Calu3 (cell line): Measurements from ENCODE around the gene RIMKLA. TPM values are rescaled to one million over a fixed set of nuclear protein-coding genes. Genes with fewer than 3 reads are reported as not detected.

Source experiments
- BruUV-seq: library from RNA; stranded (reverse); fragments of 400-500 nt; replicated peaks from 2 replicates; lab custom pipeline; 2021; lab: Mats Ljungman, UMichigan
- CTCF ChIA-PET: fragments of 300-600 bp; sonication (Branson Sonifier 250); formaldehyde crosslinking; loops from one replicate; lab custom pipeline; 2022; ENCODE audit warnings: antibody characterized with exemption; lab: Charles Lee
- DNase-seq: peaks from one replicate; pipeline ENCODE4 v3.0.0; 2022
- H3K27ac Mint-ChIP-seq: one replicate; pipeline ENCODE4 v1.8.0; 2022; ENCODE audit warnings: mixed read lengths; ENCODE audit not compliant: unreplicated experiment
- H3K27me3 Mint-ChIP-seq: one replicate; pipeline ENCODE4 v1.8.0; 2022; ENCODE audit warnings: mixed read lengths; ENCODE audit not compliant: unreplicated experiment
- H3K36me3 Mint-ChIP-seq: one replicate; pipeline ENCODE4 v1.8.0; 2022; ENCODE audit warnings: mild to moderate bottlenecking, moderate library complexity, mixed read lengths; ENCODE audit not compliant: insufficient read depth, unreplicated experiment
- H3K4me1 Mint-ChIP-seq: one replicate; pipeline ENCODE4 v1.8.0; 2022; ENCODE audit warnings: mild to moderate bottlenecking, low read depth, mixed read lengths; ENCODE audit not compliant: unreplicated experiment
- H3K4me3 Mint-ChIP-seq: one replicate; pipeline ENCODE4 v1.8.0; 2022; ENCODE audit warnings: mild to moderate bottlenecking, low read depth, moderate library complexity, mixed read lengths; ENCODE audit not compliant: unreplicated experiment
- H3K9me3 Mint-ChIP-seq: one replicate; pipeline ENCODE4 v1.8.0; 2022; ENCODE audit warnings: low read depth, mixed read lengths; ENCODE audit not compliant: unreplicated experiment
- CTCF ChIP-seq: fragments of 200-600 bp; IDR thresholded peaks from one replicate; pipeline ENCODE4 v1.8.0; 2022; ENCODE audit warnings: antibody characterized with exemption; ENCODE audit not compliant: unreplicated experiment
- intact Hi-C: fragments of 100-400 bp; cut with micrococcal nuclease; formaldehyde crosslinking; loops from one replicate; pipeline ENCODE4 v1.10.0; 2022; ENCODE audit not compliant: unreplicated experiment
- total RNA-seq: library from RNA; stranded (reverse); gene quantifications from 2 replicates; pipeline ENCODE4 v1.2.3, GENCODE V29; 2022

RIMKLA gene
- total RNA-seq, 1 experiment from 2014 or later: 1.3 TPM

GRCh38 chr1:42456754-42457089 is 76.1 kb downstream of the RIMKLA start:
- H3K27me3 Mint-ChIP-seq: no peaks in the 10 kb centered on the region
- H3K36me3 Mint-ChIP-seq: peaks cover 54% of the 10 kb centered on the region
- DNase-seq: peak; percentile 48
- no peaks in the 10 kb centered on the region for H3K9me3 Mint-ChIP-seq
- intact Hi-C loops: loop anchor here (5.0 kb wide), 1 partner anchor 279 kb away; no protein-coding TSS in a partner anchor
- H3K27ac Mint-ChIP-seq: peak overlapping the region; percentile 75
- peaks cover 23% of the 10 kb centered on the region for H3K4me1 Mint-ChIP-seq
- BruUV-seq: no TSS peak
- H3K4me3 Mint-ChIP-seq: peak overlapping the region; percentile 77
- no peak for TF ChIP-seq CTCF
- CTCF ChIA-PET: no interaction called here

DNA sequence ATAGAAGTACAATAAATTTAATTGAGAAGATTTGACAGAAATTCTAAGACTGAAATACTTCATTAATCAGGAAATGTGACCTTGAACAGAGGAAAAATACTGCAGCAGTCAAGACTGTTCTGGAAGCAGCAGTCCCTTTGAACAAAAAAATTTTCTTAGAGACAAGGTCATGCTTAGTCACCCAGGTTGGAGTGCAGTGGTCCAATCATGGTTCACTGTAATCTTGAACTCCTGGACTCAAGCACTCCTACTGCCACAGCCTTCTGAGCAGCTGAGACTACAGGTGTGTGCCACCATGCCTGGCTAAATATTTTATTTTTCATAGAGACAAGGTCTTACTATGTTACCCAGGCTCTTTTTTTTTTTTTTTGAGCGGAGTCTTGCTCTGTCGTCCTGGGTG is 80.6 kb downstream of the RIMKLA start:
- H3K4me3 Mint-ChIP-seq: no peak overlapping the region
- H3K27me3 Mint-ChIP-seq: no peaks in the 10 kb centered on the region
- intact Hi-C loops: loop anchor here (5.0 kb wide), 1 partner anchor 119 kb away; no protein-coding TSS in a partner anchor
- DNase-seq: no peak
- no peak for TF ChIP-seq CTCF
- BruUV-seq: no TSS peak
- peaks cover 64% of the 10 kb centered on the region for H3K36me3 Mint-ChIP-seq
- H3K9me3 Mint-ChIP-seq: no peaks in the 10 kb centered on the region
- peaks cover 36% of the 10 kb centered on the region for H3K4me1 Mint-ChIP-seq
- H3K27ac Mint-ChIP-seq: no peak overlapping the region
- CTCF ChIA-PET: no interaction called here

DNA sequence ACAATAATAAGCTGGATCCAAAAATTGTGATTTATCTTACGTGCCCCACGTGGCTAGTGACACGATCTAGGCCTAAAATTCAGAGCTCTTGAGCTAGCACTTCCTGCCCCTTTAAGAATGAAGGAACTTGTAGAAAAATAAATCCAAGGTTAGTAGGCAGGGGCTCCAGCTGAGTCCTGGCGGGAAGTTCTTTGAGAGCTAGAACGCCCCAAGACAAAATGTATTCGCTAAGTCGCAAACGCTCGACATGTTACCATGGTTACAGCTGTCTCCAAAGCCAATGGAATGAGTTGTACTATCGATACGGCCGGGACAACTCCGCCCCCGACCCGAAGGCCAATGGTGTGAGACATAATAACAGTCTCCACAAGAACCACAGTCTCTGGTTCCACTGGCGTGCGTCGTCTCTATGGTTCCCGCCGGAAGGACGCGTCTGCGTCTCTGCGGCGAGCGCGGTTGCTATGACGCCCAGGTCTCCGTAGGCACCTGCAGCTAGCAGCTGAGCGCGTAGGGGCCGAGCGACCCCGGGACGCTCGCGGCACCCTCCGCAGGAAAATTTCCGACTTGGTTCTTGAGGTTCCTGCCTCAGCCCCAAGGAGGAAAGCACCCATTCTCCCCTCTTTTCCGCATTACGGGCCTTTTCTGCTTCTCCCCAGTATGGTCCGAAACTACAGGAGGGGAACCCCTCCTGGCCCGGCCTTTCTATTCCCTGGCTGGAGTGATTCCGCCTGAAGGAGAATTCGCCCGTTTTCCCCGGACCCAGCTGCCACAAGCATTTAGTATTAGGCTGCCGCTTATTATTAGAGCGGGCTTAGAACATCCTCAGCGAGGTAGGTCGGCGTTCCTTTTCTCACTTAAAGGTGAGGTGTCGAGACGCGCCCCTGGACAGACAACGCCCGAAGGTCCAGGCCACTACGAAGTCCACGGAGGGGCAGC is 82.5 kb downstream of the RIMKLA start, which contains the start of gene CCDC30:
Gene CCDC30, plus strand, starts transcription at position 459 of the 936 bp plus-strand sequence. CDS start 17,266 bp downstream, outside the sequence.
- DNase-seq: peak; percentile 96
- peak within 1 kb of the TSS; percentile 86 for H3K4me3 Mint-ChIP-seq
- peak within 1 kb of the TSS; percentile 32 for H3K27ac Mint-ChIP-seq
- no peak for TF ChIP-seq CTCF
- CTCF ChIA-PET: interaction anchor here (0.8 to 1.0 kb wide), 2 partner anchors 12 to 119 kb away, joined by 3 read pairs; no protein-coding TSS in a partner anchor
- BruUV-seq: no TSS peak
- H3K9me3 Mint-ChIP-seq: no peaks in the 10 kb centered on the region
- H3K36me3 Mint-ChIP-seq: peaks cover 45% of the 10 kb centered on the region
- no peaks in the 10 kb centered on the region for H3K27me3 Mint-ChIP-seq
- peaks cover 25% of the 10 kb centered on the region for H3K4me1 Mint-ChIP-seq
- intact Hi-C loops: loop anchor here (5.0 kb wide), 1 partner anchor 121 kb away; no protein-coding TSS in a partner anchor

DNA sequence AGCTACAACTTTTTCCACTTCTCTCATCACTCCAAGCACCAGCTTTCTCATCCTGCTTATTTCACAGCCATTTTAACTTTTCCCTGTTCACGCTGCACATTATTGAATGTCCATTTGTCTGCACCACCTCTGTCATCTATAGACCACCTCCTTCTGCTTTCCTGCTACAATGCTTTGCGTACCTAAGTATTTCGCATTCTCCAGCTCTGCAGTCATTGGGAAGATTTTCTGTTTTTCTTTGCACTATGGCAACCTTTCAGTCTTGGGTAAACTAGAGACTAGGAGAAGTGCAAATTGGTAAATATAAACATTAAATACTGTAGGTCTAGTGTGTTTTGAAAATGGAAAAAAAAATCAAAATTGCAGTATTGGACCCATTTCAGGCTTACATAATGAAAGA is 83.3 kb downstream of the RIMKLA start:
- Mint-ChIP-seq H3K36me3 (peaks cover 37% of the 10 kb centered on the region), H3K27ac (peak overlapping the region; percentile 32), H3K9me3 (no peaks in the 10 kb centered on the region), H3K27me3 (no peaks in the 10 kb centered on the region), H3K4me1 (peaks cover 21% of the 10 kb centered on the region), H3K4me3 (peak overlapping the region; percentile 86)
- DNase-seq: no peak
- CTCF ChIA-PET: no interaction called here
- intact Hi-C loops: loop anchor here (5.0 kb wide), 1 partner anchor 122 kb away; no protein-coding TSS in a partner anchor
- no peak for TF ChIP-seq CTCF
- no TSS peak for BruUV-seq
